Karpas-422 (cell line): Measurements from ENCODE around the gene SNCB. TPM values are rescaled to one million over a fixed set of nuclear protein-coding genes. Genes with fewer than 3 reads are reported as not detected.
A peak's percentile ranks its signal among the peaks of the same experiment; 100 is the strongest.

Source experiments
- DNase-seq: peaks from one replicate; pipeline ENCODE4 v3.0.0-alpha.2; 2015
- H2AFZ ChIP-seq: fragments of 200-600 bp; sonication (generic); 2 replicates; pipeline ENCODE4 v1.6.1; 2014; ENCODE audit warnings: antibody characterized with exemption, low read length, mixed read lengths
- H3K27ac ChIP-seq: fragments of 200-600 bp; sonication (generic); 2 replicates; pipeline ENCODE4 v1.5.1; 2014; ENCODE audit warnings: mild to moderate bottlenecking, low read length, moderate library complexity
- H3K27me3 ChIP-seq: fragments of 200-600 bp; sonication (generic); 2 replicates; pipeline ENCODE4 v1.6.1; 2014; ENCODE audit warnings: low read length, mixed read lengths
- H3K36me3 ChIP-seq: fragments of 200-600 bp; sonication (generic); 2 replicates; pipeline ENCODE4 v1.6.1; 2014; ENCODE audit warnings: low read length, mixed read lengths; ENCODE audit not compliant: insufficient read depth
- H3K4me1 ChIP-seq: fragments of 200-600 bp; sonication (generic); 2 replicates; pipeline ENCODE4 v1.6.1; 2014; ENCODE audit warnings: mild to moderate bottlenecking, low read length, mixed read lengths
- H3K4me2 ChIP-seq: fragments of 200-600 bp; sonication (generic); 2 replicates; pipeline ENCODE4 v1.6.1; 2014; ENCODE audit warnings: low read length, low read depth, mild to moderate bottlenecking; ENCODE audit not compliant: poor library complexity, severe bottlenecking
- H3K4me3 ChIP-seq: fragments of 200-600 bp; sonication (generic); 2 replicates; pipeline ENCODE4 v1.5.1; 2014; ENCODE audit warnings: mild to moderate bottlenecking, antibody characterized with exemption, low read length, mixed read lengths
- H3K79me2 ChIP-seq: fragments of 200-600 bp; sonication (generic); 2 replicates; pipeline ENCODE4 v1.6.1; 2014; ENCODE audit warnings: mild to moderate bottlenecking, low read length, mixed read lengths
- H3K9ac ChIP-seq: fragments of 200-600 bp; sonication (generic); 2 replicates; pipeline ENCODE4 v1.6.0; 2014; ENCODE audit warnings: low read length
- H3K9me2 ChIP-seq: fragments of 200-600 bp; sonication (generic), shearing (Covaris generic); replicated peaks from 2 replicates; pipeline ENCODE4 v1.6.0; 2014; ENCODE audit warnings: mild to moderate bottlenecking, low read length, moderate library complexity; ENCODE audit not compliant: insufficient read depth
- H3K9me3 ChIP-seq: fragments of 300-700, 200-600 bp; sonication (generic); 2 replicates; pipeline ENCODE4 v1.6.1; 2014; ENCODE audit warnings: low read length, mixed read lengths
- H4K20me1 ChIP-seq: fragments of 200-600 bp; sonication (generic); 2 replicates; pipeline ENCODE4 v1.6.1; 2014; ENCODE audit warnings: mild to moderate bottlenecking, antibody characterized with exemption, low read length, low read depth; ENCODE audit not compliant: insufficient read depth
- total RNA-seq: library from RNA; depleted of rRNA; stranded (reverse); fragments of >200 nt; shearing (Covaris generic); gene quantifications from 2 replicates; pipeline ENCODE4 v1.2.3, GENCODE V29; 2014; ENCODE audit warnings: low replicate concordance

Gene SNCB
- total RNA-seq, 1 experiment from 2014 or later, result not detected

GRCh38 chr5:176663566-176663965, 33.2 kb upstream of the SNCB start:
- H3K9me2 ChIP-seq, result no peaks in the 10 kb centered on the region
- H3K4me2 ChIP-seq, result no peak overlapping the region
- no peak for DNase-seq
- peaks cover 2% of the 10 kb centered on the region for H3K4me1 ChIP-seq
- H3K27ac ChIP-seq, result no peak overlapping the region
- no peak overlapping the region for H3K4me3 ChIP-seq
- no peak overlapping the region for H2AFZ ChIP-seq
- no peaks in the 10 kb centered on the region for H3K79me2 ChIP-seq
- no peak overlapping the region for H3K9ac ChIP-seq
- H3K9me3 ChIP-seq, result no peaks in the 10 kb centered on the region
- H3K27me3 ChIP-seq, result no peaks in the 10 kb centered on the region
- peaks cover 6% of the 10 kb centered on the region; the same call in 1 of the 2 replicates for H4K20me1 ChIP-seq
- H3K36me3 ChIP-seq, result no peaks in the 10 kb centered on the region

DNA sequence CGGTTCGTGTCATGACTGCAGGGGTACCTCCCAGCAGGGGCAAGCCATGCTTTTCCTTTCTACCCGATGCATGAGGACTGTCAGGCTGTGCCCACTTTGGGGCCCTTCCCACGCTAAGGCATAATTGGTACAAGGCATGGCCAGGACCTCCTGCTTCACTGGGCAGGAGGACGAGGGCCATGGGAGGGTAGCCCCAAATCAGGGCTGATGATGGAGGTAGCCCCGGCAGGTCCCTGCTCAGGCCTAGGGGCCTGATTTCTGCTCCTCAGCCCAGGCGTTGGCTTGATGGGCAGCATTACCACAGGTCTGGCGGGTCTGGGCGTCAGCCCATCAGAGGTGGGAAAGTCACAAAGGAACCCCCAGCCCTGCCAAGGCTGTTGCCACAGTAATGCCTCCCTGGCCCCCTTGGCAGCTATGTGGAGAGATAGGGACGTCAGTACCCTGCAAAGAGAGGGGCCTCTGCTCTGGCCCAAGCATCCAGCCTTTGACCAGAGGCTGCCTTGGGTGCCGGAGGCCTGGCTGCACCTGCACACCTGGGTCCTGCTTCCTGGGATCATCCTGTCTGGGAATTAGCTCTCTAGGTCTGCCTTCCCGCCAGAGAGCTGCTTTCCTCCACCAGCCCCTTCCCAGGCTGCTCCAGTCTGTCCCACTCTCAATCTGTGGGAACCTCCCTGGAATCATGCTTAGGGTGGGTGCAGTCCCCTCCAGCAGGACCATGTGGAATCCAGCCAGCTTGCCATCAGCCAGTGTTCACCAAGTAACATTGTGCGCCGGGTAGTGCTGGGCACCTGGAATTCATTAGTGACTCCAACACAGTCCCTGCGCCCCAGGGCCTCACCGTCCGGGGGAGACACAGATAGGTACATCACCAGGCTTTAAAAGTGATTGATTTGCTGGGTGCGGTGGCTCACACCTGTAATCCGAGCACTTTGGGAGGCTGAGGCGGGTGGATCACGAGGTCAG, 32.3 kb upstream of the SNCB start:
- no peak overlapping the region for H3K4me2 ChIP-seq
- DNase-seq, result no peak
- no peaks in the 10 kb centered on the region for H3K9me2 ChIP-seq
- H3K4me1 ChIP-seq, result no peaks in the 10 kb centered on the region
- no peak overlapping the region for H3K9ac ChIP-seq
- peaks cover 12% of the 10 kb centered on the region; the same call in 1 of the 2 replicates for H4K20me1 ChIP-seq
- no peaks in the 10 kb centered on the region for H3K79me2 ChIP-seq
- H3K4me3 ChIP-seq, result no peak overlapping the region
- no peaks in the 10 kb centered on the region for H3K36me3 ChIP-seq
- H2AFZ ChIP-seq, result no peak overlapping the region
- H3K27me3 ChIP-seq, result no peaks in the 10 kb centered on the region
- no peaks in the 10 kb centered on the region for H3K9me3 ChIP-seq
- H3K27ac ChIP-seq, result no peak overlapping the region

- H3K4me1 ChIP-seq, result no peaks in the 10 kb centered on the region
- H3K9me2 ChIP-seq, result no peaks in the 10 kb centered on the region
These were observed 31.3 kb upstream of the SNCB start for GRCh38 chr5:176661676-176662075.

DNA sequence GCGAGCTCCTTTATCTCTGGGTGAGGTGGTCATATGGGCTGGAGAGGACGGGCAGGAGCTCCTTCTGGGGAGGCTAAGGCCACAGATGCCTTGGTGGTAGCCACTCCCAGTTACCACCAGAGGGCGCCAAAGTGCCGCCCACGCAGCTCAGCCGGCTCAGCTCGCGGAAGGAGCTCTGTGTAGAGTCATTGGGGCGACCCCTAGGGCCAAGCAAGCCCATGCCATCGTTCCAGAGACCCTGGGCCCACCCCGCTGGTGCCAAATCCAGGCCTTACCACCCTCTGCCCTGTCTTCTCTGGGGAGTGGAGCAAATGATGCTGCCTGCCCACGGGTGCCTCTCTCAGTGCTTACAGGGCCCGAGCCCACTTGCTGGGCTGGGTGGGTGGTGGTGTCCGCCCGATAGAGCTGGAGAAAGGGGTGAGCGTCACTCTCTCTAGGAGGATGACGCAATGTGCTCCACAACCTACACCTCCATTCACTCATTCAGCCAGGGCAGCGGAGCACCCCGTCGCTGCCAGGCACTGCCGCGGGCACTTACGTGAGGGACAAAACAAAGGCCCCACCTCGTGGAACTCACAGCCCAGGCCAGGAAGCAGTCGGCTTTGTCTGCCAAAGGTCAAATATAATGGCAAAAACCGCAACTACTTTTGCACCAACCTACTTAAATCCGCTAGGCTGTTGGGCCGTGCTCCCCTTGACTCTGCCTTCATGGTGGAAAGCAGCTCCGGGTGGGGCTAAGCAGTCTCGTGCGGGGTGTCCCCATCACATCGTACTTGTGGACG, 30.7 kb upstream of the SNCB start:
- H3K36me3 ChIP-seq, result no peaks in the 10 kb centered on the region
- no peak overlapping the region for H3K9ac ChIP-seq
- H3K4me1 ChIP-seq, result no peaks in the 10 kb centered on the region
- H2AFZ ChIP-seq, result no peak overlapping the region
- no peak overlapping the region for H3K27ac ChIP-seq
- H3K9me3 ChIP-seq, result no peaks in the 10 kb centered on the region
- H3K79me2 ChIP-seq, result no peaks in the 10 kb centered on the region
- no peak overlapping the region for H3K4me2 ChIP-seq
- H3K4me3 ChIP-seq, result no peak overlapping the region
- peak; percentile 93 for DNase-seq
- H4K20me1 ChIP-seq, result peaks cover 12% of the 10 kb centered on the region; the same call in 1 of the 2 replicates
- no peaks in the 10 kb centered on the region for H3K9me2 ChIP-seq
- H3K27me3 ChIP-seq, result no peaks in the 10 kb centered on the region

More at GRCh38 chr5:176661676-176662075, 31.3 kb upstream of the SNCB start:
- no peak overlapping the region for H3K4me2 ChIP-seq
- no peak overlapping the region for H3K27ac ChIP-seq
- H3K9me3 ChIP-seq, result no peaks in the 10 kb centered on the region
- no peaks in the 10 kb centered on the region for H3K27me3 ChIP-seq
- H3K79me2 ChIP-seq, result no peaks in the 10 kb centered on the region
- no peak for DNase-seq
- H3K36me3 ChIP-seq, result no peaks in the 10 kb centered on the region
- no peak overlapping the region for H3K9ac ChIP-seq
- H4K20me1 ChIP-seq, result peaks cover 12% of the 10 kb centered on the region; the same call in 1 of the 2 replicates
- H2AFZ ChIP-seq, result no peak overlapping the region
- no peak overlapping the region for H3K4me3 ChIP-seq

DNA sequence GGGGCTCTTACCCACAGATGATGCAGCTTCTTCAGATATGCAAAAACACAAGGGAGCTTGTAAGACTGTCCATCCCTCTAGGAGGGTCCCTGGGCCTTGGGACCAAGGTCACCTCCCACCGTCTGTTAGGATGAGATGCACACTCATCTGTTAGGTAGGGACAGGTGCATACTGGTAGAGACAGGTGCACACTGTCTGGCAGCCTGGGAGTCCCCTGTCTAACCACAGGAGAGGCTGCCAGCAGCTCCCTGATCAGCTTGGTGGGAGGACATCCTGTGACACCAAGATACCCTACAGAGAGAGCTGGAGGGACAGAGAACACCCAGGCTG, 30.2 kb upstream of the SNCB start:
- H3K9me2 ChIP-seq, result no peaks in the 10 kb centered on the region
- no peak overlapping the region for H3K9ac ChIP-seq
- H3K9me3 ChIP-seq, result no peaks in the 10 kb centered on the region
- H2AFZ ChIP-seq, result no peak overlapping the region
- H3K27ac ChIP-seq, result no peak overlapping the region
- no peak overlapping the region for H3K4me2 ChIP-seq
- no peaks in the 10 kb centered on the region for H3K79me2 ChIP-seq
- no peak for DNase-seq
- peaks cover 12% of the 10 kb centered on the region; the same call in 1 of the 2 replicates for H4K20me1 ChIP-seq
- no peaks in the 10 kb centered on the region for H3K27me3 ChIP-seq
- no peaks in the 10 kb centered on the region for H3K36me3 ChIP-seq
- no peaks in the 10 kb centered on the region for H3K4me1 ChIP-seq
- no peak overlapping the region for H3K4me3 ChIP-seq

DNA sequence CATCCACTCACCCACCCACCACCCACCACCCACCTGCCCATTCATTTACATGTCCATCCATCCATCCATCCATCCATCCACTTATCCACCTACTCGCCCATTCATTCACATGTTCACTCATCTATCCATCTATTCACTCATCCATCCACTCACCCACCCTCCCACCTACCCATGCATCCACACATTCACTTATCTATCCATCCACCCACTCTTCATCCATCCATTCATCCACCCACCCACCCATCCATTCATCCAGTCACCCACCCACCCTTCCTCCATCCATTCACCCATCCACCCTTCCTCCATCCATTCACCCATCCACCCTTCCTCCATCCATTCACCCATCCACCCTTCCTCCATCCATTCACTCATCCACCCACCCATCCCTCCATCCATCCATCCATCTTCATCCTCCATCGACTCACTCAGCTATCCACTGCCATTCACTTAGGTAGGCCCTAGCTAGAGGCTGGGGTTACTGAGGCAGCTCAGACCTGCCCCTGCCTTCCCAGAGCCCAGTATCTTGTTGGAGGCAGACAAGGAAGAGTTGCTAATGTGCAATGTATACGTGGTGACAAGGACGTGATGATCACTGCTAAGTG, 29.6 kb upstream of the SNCB start:
- Histone ChIP-seq H3K27ac (no peak overlapping the region), H3K79me2 (no peaks in the 10 kb centered on the region), H3K9me3 (no peaks in the 10 kb centered on the region), H3K4me2 (no peak overlapping the region), H3K27me3 (no peaks in the 10 kb centered on the region), H3K9ac (no peak overlapping the region), H4K20me1 (peaks cover 12% of the 10 kb centered on the region; the same call in 1 of the 2 replicates), H2AFZ (no peak overlapping the region), H3K4me1 (no peaks in the 10 kb centered on the region), H3K4me3 (no peak overlapping the region), H3K9me2 (no peaks in the 10 kb centered on the region), H3K36me3 (no peaks in the 10 kb centered on the region)
- DNase-seq, result no peak

GRCh38 chr5:176659512-176659839, 29.1 kb upstream of the SNCB start:
- no peak overlapping the region for H3K9ac ChIP-seq
- no peaks in the 10 kb centered on the region for H3K9me2 ChIP-seq
- no peaks in the 10 kb centered on the region for H3K36me3 ChIP-seq
- H3K9me3 ChIP-seq, result no peaks in the 10 kb centered on the region
- H4K20me1 ChIP-seq, result peaks cover 12% of the 10 kb centered on the region; the same call in 1 of the 2 replicates
- no peaks in the 10 kb centered on the region for H3K4me1 ChIP-seq
- H3K4me3 ChIP-seq, result no peak overlapping the region
- no peak overlapping the region for H2AFZ ChIP-seq
- H3K79me2 ChIP-seq, result no peaks in the 10 kb centered on the region
- H3K27me3 ChIP-seq, result no peaks in the 10 kb centered on the region
- no peak overlapping the region for H3K4me2 ChIP-seq
- DNase-seq, result no peak
- H3K27ac ChIP-seq, result no peak overlapping the region
